ENCODE measurements around the gene NTM.

Gene NTM

GRCh38 chr11:131877246-131877942 lies 507.0 kb downstream of the NTM start:
- no peak for DNase-seq

GRCh38 chr11:131880316-131880715 lies 509.9 kb downstream of the NTM start:
- DNase-seq, result no peak

- DNase-seq, result no peak
Measured at GRCh38 chr11:131880976-131881375, 510.6 kb downstream of the NTM start.

GRCh38 chr11:131883332-131883731 lies 512.9 kb downstream of the NTM start:
- DNase-seq, result no peak

GRCh38 chr11:131884461-131885073 lies 514.2 kb downstream of the NTM start:
- no peak for DNase-seq

- no peak for DNase-seq
Measured at GRCh38 chr11:131885431-131885830, 515.0 kb downstream of the NTM start.

- DNase-seq, result no peak
Measured at GRCh38 chr11:131886201-131886600, 515.8 kb downstream of the NTM start.

- DNase-seq, result no peak
Measured at GRCh38 chr11:131888230-131888855, 517.9 kb downstream of the NTM start.

GRCh38 chr11:131889146-131889577 lies 518.7 kb downstream of the NTM start:
- no peak for DNase-seq

- DNase-seq, result no peak
Measured at GRCh38 chr11:131889760-131890581, 519.6 kb downstream of the NTM start.

GRCh38 chr11:131893103-131893890 lies 522.9 kb downstream of the NTM start:
- no peak for DNase-seq

- DNase-seq, result no peak
Measured at GRCh38 chr11:131893988-131894387, 523.6 kb downstream of the NTM start.

GRCh38 chr11:131894615-131895544 lies 524.5 kb downstream of the NTM start:
- DNase-seq, result no peak

- no peak for DNase-seq
Measured at GRCh38 chr11:131895865-131896264, 525.5 kb downstream of the NTM start.

GRCh38 chr11:131896978-131897615 lies 526.7 kb downstream of the NTM start:
- DNase-seq, result no peak

- DNase-seq, result no peak
Measured at GRCh38 chr11:131897956-131898355, 527.5 kb downstream of the NTM start.

- DNase-seq, result no peak
Measured at GRCh38 chr11:131898949-131899348, 528.5 kb downstream of the NTM start.

- DNase-seq, result no peak
Measured at GRCh38 chr11:131899950-131900580, 529.6 kb downstream of the NTM start.

- no peak for DNase-seq
Measured at GRCh38 chr11:131902421-131902820, 532.0 kb downstream of the NTM start.

GRCh38 chr11:131903074-131903473 lies 532.7 kb downstream of the NTM start:
- DNase-seq, result no peak

Data from OCI-M1 (cell line).